ENCODE data around the gene A2M.

A2M gene

GRCh38 chr12:9098115-9098452 is 17.6 kb downstream of the A2M start:
- DNase-seq, result no peak

GRCh38 chr12:9096563-9097176 is 19.0 kb downstream of the A2M start:
- no peak for DNase-seq

- DNase-seq, result no peak
Observed at GRCh38 chr12:9095322-9095721, 20.4 kb downstream of the A2M start.

- no peak for DNase-seq
Observed at GRCh38 chr12:9094512-9095206, 21.1 kb downstream of the A2M start.

GRCh38 chr12:9091891-9092598 is 23.7 kb downstream of the A2M start:
- no peak for DNase-seq

GRCh38 chr12:9090220-9090619 is 25.5 kb downstream of the A2M start:
- DNase-seq, result no peak

- no peak for DNase-seq
Observed at GRCh38 chr12:9087087-9087835, 28.5 kb downstream of the A2M start.

- DNase-seq, result no peak
Observed at GRCh38 chr12:9086087-9086486, 29.6 kb downstream of the A2M start.

- DNase-seq, result no peak
Observed at GRCh38 chr12:9084417-9084816, 31.3 kb downstream of the A2M start.

- no peak for DNase-seq
Observed at GRCh38 chr12:9083793-9084192, 31.9 kb downstream of the A2M start.

- DNase-seq, result no peak
Observed at GRCh38 chr12:9081667-9082427, 33.9 kb downstream of the A2M start.

- no peak for DNase-seq
Observed at GRCh38 chr12:9079883-9080675, 35.6 kb downstream of the A2M start.

- DNase-seq, result no peak
Observed at GRCh38 chr12:9079082-9079481, 36.6 kb downstream of the A2M start.

- DNase-seq, result no peak
Observed at GRCh38 chr12:9077152-9078031, 38.3 kb downstream of the A2M start.

- no peak for DNase-seq
Observed at GRCh38 chr12:9076733-9077132, 39.0 kb downstream of the A2M start.

GRCh38 chr12:9075138-9075535 is 40.6 kb downstream of the A2M start:
- no peak for DNase-seq

- no peak for DNase-seq
Observed at GRCh38 chr12:9074484-9075137, 41.1 kb downstream of the A2M start.

- no peak for DNase-seq
Observed at GRCh38 chr12:9073076-9073475, 42.6 kb downstream of the A2M start.

- no peak for DNase-seq
Observed at GRCh38 chr12:9072481-9073038, 43.2 kb downstream of the A2M start.

GRCh38 chr12:9071969-9072368 is 43.8 kb downstream of the A2M start:
- DNase-seq, result no peak
